Neural progenitor cell (in vitro differentiated cells): ENCODE results near the gene ARHGEF25. TPM values are rescaled to one million over a fixed set of nuclear protein-coding genes. Genes with fewer than 3 reads are reported as not detected.
"Not testable (repeated sequence)": the region's sequence is repeated elsewhere in the genome, so short reads cannot be mapped to it uniquely, and the experiment has no call there.

Experiments
- DNase-seq: peaks from one replicate; pipeline ENCODE4 v3.0.0-alpha.2; 2016; ENCODE audit warnings: low spot score
- H2AFZ ChIP-seq: fragments of 200-600 bp; sonication (generic); replicated peaks from 2 replicates; pipeline ENCODE4 v1.6.1; 2016; ENCODE audit warnings: antibody characterized with exemption
- H3F3A ChIP-seq: fragments of 200-600 bp; sonication (generic); 2 replicates; pipeline ENCODE4 v1.6.1; 2016; ENCODE audit warnings: antibody characterized with exemption, low read depth
- H3K27ac ChIP-seq: fragments of 200-600 bp; sonication (generic); 2 replicates; pipeline ENCODE4 v1.5.1; 2016; ENCODE audit warnings: mild to moderate bottlenecking
- H3K27me3 ChIP-seq: fragments of 200-600 bp; sonication (generic); 2 replicates; pipeline ENCODE4 v1.6.1; 2016; ENCODE audit warnings: mild to moderate bottlenecking, moderate library complexity
- H3K36me3 ChIP-seq: fragments of 200-600 bp; sonication (generic); 2 replicates; pipeline ENCODE4 v1.5.1; 2016
- H3K4me1 ChIP-seq: fragments of 200-600 bp; sonication (generic); 2 replicates; pipeline ENCODE4 v1.6.1; 2016; ENCODE audit warnings: mixed run types
- H3K4me2 ChIP-seq: fragments of 200-600 bp; sonication (generic); 2 replicates; pipeline ENCODE4 v1.6.1; 2016
- H3K4me3 ChIP-seq: fragments of 200-600 bp; sonication (generic); 2 replicates; pipeline ENCODE4 v1.5.1; 2016
- H3K79me2 ChIP-seq: fragments of 200-600 bp; sonication (generic); 2 replicates; pipeline ENCODE4 v1.6.1; 2016; ENCODE audit warnings: low read depth
- H3K9ac ChIP-seq: fragments of 200-600 bp; sonication (generic); 2 replicates; pipeline ENCODE4 v1.6.1; 2016
- H3K9me3 ChIP-seq: fragments of 200-600 bp; sonication (generic); 2 replicates; pipeline ENCODE4 v1.5.1; 2016; ENCODE audit warnings: low read depth
- H4K20me1 ChIP-seq: fragments of 200-600 bp; sonication (generic); 2 replicates; pipeline ENCODE4 v1.6.1; 2016; ENCODE audit warnings: low read depth
- H3K27ac Mint-ChIP-seq: 3 replicates; pipeline ENCODE4 v1.8.0; 2021; ENCODE audit warnings: mixed read lengths
- H3K27me3 Mint-ChIP-seq: 2 replicates; pipeline ENCODE4 v1.8.0; 2022; ENCODE audit warnings: low read depth, mild to moderate bottlenecking, inconsistent platforms, moderate library complexity, mixed read lengths; ENCODE audit not compliant: insufficient read depth
- H3K36me3 Mint-ChIP-seq: 3 replicates; pipeline ENCODE4 v1.8.0; 2021; ENCODE audit warnings: mixed read lengths
- H3K4me1 Mint-ChIP-seq: 3 replicates; pipeline ENCODE4 v1.8.0; 2021; ENCODE audit warnings: mixed read lengths
- H3K4me3 Mint-ChIP-seq: 3 replicates; pipeline ENCODE4 v1.8.0; 2021; ENCODE audit warnings: mild to moderate bottlenecking, moderate library complexity, mixed read lengths
- H3K9me3 Mint-ChIP-seq: 3 replicates; pipeline ENCODE4 v1.8.0; 2020; ENCODE audit warnings: mixed read lengths
- EZH2 ChIP-seq: fragments of 200-600 bp; sonication (generic); IDR thresholded peaks from 2 replicates; pipeline ENCODE4 v1.6.1; 2017; ENCODE audit warnings: antibody characterized with exemption, mild to moderate bottlenecking, moderate library complexity
- EZH2phosphoT487 ChIP-seq: fragments of 200-600 bp; sonication (generic); IDR thresholded peaks from 2 replicates; pipeline ENCODE4 v1.6.1; 2017; ENCODE audit warnings: antibody characterized with exemption
- total RNA-seq: library from RNA; depleted of rRNA; stranded (reverse); fragments of >200 nt; gene quantifications from 2 replicates; pipeline ENCODE4 v1.2.3, GENCODE V29; 2015; ENCODE audit warnings: low replicate concordance
- TF ChIP-seq, protein P1 (sequence below): fragments of 200-600 bp; sonication (generic); IDR thresholded peaks from 2 replicates; pipeline ENCODE4 v1.5.1; 2017; ENCODE audit warnings: antibody characterized with exemption, mild to moderate bottlenecking

ARHGEF25 gene
- total RNA-seq, 1 donor from 2014 or later = 17.3 TPM

DNA sequence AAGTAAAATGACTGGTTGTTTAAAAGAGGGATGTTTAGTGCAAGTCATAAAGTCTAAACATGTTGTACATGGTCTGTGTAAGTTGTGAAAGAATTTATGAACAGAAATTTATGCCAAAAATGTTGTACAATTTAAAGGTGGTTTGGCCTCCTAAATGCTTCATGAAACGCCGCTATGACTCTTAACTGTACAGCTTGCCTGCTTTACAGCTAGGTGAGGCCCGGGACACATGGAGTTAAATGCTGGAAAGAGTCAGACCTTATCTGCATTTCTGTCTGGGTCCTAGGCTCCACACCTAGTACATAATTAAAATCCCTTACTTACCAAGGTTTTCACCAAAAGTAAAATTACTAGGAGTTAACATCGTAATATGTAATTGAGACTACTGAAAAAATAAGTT, 50.1 kb downstream of the ARHGEF25 start:
- Histone ChIP-seq H3K4me2 (no peak overlapping the region), H3K36me3 (no peaks in the 10 kb centered on the region), H3K27ac (no peak overlapping the region), H2AFZ (no peak overlapping the region), H3K9ac (no peak overlapping the region), H3K79me2 (no peaks in the 10 kb centered on the region), H3K9me3 (peaks cover 8% of the 10 kb centered on the region), H3F3A (no peaks in the 10 kb centered on the region), H3K4me1 (no peaks in the 10 kb centered on the region), H3K4me3 (no peak overlapping the region), H4K20me1 (no peaks in the 10 kb centered on the region), H3K27me3 (no peaks in the 10 kb centered on the region)
- peaks cover 10% of the 10 kb centered on the region for H3K27me3 Mint-ChIP-seq
- no peak overlapping the region for H3K4me3 Mint-ChIP-seq
- peaks cover 2% of the 10 kb centered on the region for H3K4me1 Mint-ChIP-seq
- no peak overlapping the region for H3K27ac Mint-ChIP-seq
- TF ChIP-seq EZH2phosphoT487 (no peak), EZH2 (no peak)
- TF ChIP-seq, protein P1, sequence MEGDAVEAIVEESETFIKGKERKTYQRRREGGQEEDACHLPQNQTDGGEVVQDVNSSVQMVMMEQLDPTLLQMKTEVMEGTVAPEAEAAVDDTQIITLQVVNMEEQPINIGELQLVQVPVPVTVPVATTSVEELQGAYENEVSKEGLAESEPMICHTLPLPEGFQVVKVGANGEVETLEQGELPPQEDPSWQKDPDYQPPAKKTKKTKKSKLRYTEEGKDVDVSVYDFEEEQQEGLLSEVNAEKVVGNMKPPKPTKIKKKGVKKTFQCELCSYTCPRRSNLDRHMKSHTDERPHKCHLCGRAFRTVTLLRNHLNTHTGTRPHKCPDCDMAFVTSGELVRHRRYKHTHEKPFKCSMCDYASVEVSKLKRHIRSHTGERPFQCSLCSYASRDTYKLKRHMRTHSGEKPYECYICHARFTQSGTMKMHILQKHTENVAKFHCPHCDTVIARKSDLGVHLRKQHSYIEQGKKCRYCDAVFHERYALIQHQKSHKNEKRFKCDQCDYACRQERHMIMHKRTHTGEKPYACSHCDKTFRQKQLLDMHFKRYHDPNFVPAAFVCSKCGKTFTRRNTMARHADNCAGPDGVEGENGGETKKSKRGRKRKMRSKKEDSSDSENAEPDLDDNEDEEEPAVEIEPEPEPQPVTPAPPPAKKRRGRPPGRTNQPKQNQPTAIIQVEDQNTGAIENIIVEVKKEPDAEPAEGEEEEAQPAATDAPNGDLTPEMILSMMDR = no peak
- H3K36me3 Mint-ChIP-seq = no peaks in the 10 kb centered on the region
- no peak for DNase-seq
- H3K9me3 Mint-ChIP-seq = peaks cover 42% of the 10 kb centered on the region

DNA sequence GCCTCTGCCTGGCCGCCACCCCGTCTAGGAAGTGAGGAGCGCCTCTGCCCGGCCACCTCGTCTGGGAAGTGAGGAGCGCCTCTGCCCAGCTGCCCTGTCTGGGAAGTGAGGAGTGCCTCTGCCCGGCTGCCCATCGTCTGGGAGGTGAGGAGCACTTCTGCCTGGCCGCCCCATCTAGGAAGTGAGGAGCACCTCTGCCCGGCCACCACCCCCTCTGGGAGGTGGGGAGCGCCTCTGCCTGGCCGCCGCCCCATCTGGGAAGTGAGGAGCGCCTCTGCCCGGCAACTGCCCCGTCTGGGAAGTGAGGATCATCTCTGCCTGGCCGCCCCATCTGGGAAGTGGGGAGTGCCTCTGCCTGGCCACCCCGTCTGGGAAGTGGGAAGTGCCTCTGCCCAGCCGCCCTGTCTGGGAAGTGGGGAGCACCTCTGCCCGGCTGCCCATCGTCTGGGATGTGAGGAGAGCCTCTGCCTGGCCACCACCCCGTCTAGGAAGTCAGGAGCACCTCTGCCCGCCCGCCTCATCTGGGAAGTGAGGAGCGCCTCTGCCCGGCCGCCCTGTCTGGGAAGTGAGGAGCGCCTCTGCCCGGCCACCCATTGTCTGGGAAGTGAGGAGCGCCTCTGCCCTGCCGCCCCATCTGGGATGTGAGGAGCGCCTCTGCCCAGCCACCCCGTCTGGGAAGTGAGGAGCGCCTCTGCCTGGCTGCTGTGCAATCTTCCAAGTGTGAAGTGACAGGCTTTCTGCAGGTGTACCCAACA, 54.0 kb downstream of the ARHGEF25 start:
- not testable (repeated sequence) for H3K27ac ChIP-seq, H3K4me1 ChIP-seq, H3K36me3 ChIP-seq, H3K9ac ChIP-seq, H3K27me3 Mint-ChIP-seq, H3K4me1 Mint-ChIP-seq, H3K4me3 ChIP-seq, H3K4me2 ChIP-seq, H3K79me2 ChIP-seq, H4K20me1 ChIP-seq, H3K9me3 ChIP-seq, H3K36me3 Mint-ChIP-seq, DNase-seq, H3K27me3 ChIP-seq, H2AFZ ChIP-seq, H3K4me3 Mint-ChIP-seq, H3K27ac Mint-ChIP-seq, H3F3A ChIP-seq
- peaks cover 30% of the 10 kb centered on the region for H3K9me3 Mint-ChIP-seq

Other genes starting within 250 kb of the ARHGEF25 start
- gene R3HDM2, start 180.4 kb upstream of the ARHGEF25 start, total RNA-seq = 29.9 and 40.0 TPM in 2 replicates
- 0.06 TPM in 1 of 2 replicates, not detected in the other for gene INHBC, start 176.7 kb upstream of the ARHGEF25 start, total RNA-seq
- gene INHBE, start 156.1 kb upstream of the ARHGEF25 start, total RNA-seq = 2.6 TPM in 1 of 2 replicates, not detected in the other
- 0.12 and 0.71 TPM in 2 replicates for gene GLI1, start 151.7 kb upstream of the ARHGEF25 start, total RNA-seq
- gene ARHGAP9, start 131.6 kb upstream of the ARHGEF25 start, total RNA-seq = 0.62 TPM in 1 of 2 replicates, not detected in the other
- 109 and 116 TPM in 2 replicates for gene MARS1, start 123.4 kb upstream of the ARHGEF25 start, total RNA-seq
- gene DDIT3, start 90.9 kb upstream of the ARHGEF25 start, total RNA-seq = 2.3 and 4.3 TPM in 2 replicates
- 3.6 and 5.4 TPM in 2 replicates for gene MBD6, start 88.6 kb upstream of the ARHGEF25 start, total RNA-seq
- gene DCTN2, start 64.2 kb upstream of the ARHGEF25 start, total RNA-seq = 147 and 192 TPM in 2 replicates
- 7.9 and 8.6 TPM in 2 replicates for gene KIF5A, start 61.4 kb upstream of the ARHGEF25 start, total RNA-seq
- 15.5 and 23.4 TPM in 2 replicates for gene PIP4K2C, start 20.2 kb upstream of the ARHGEF25 start, total RNA-seq
- gene DTX3, start 6.6 kb upstream of the ARHGEF25 start, total RNA-seq = 56.4 and 67.9 TPM in 2 replicates
- 0.28 and 1.1 TPM in 2 replicates for gene B4GALNT1, start 21.8 kb downstream of the ARHGEF25 start, total RNA-seq
- gene OS9, start 82.7 kb downstream of the ARHGEF25 start, total RNA-seq = 107 and 113 TPM in 2 replicates
- 1.7 and 2.7 TPM in 2 replicates for gene AGAP2, start 127.3 kb downstream of the ARHGEF25 start, total RNA-seq
- gene TSPAN31, start 133.6 kb downstream of the ARHGEF25 start, total RNA-seq = 57.6 and 61.3 TPM in 2 replicates
- 169 and 348 TPM in 2 replicates for gene CDK4, start 140.9 kb downstream of the ARHGEF25 start, total RNA-seq
- gene MARCHF9, start 143.7 kb downstream of the ARHGEF25 start, total RNA-seq = 8.1 and 11.9 TPM in 2 replicates
- gene CYP27B1, start 155.6 kb downstream of the ARHGEF25 start, total RNA-seq = 0.17 and 0.99 TPM in 2 replicates
- gene METTL1, start 160.7 kb downstream of the ARHGEF25 start, total RNA-seq = 4.5 and 5.6 TPM in 2 replicates
- 2.1 and 4.8 TPM in 2 replicates for gene EEF1AKMT3, start 161.2 kb downstream of the ARHGEF25 start, total RNA-seq
- 18.1 and 19.0 TPM in 2 replicates for gene TSFM, start 171.4 kb downstream of the ARHGEF25 start, total RNA-seq
- 0.12 and 0.37 TPM in 2 replicates for gene AVIL, start 207.3 kb downstream of the ARHGEF25 start, total RNA-seq
- gene CTDSP2, start 235.3 kb downstream of the ARHGEF25 start, total RNA-seq = 43.6 and 73.2 TPM in 2 replicates